MM.1S (cell line): Measurements from ENCODE around the gene SLC38A3.
A peak's percentile ranks its signal among the peaks of the same experiment; 100 is the strongest.

ENCODE experiments used
- DNase-seq: peaks from one replicate; pipeline ENCODE4 v3.0.0-alpha.2; 2015
- H2AFZ ChIP-seq: fragments of 300-600 bp; sonication (generic); 2 replicates; pipeline ENCODE4 v1.6.0; 2016; ENCODE audit warnings: antibody characterized with exemption, low read length
- H3F3A ChIP-seq: fragments of 300-600 bp; sonication (generic); 2 replicates; pipeline ENCODE4 v1.6.1; 2016; ENCODE audit warnings: mild to moderate bottlenecking, antibody characterized with exemption, low read length, moderate library complexity, mixed read lengths; ENCODE audit not compliant: insufficient read depth
- H3K27ac ChIP-seq: fragments of 300-600 bp; sonication (generic); 2 replicates; pipeline ENCODE4 v1.5.1; 2016; ENCODE audit warnings: mild to moderate bottlenecking, low read length
- H3K27me3 ChIP-seq: fragments of 300-600 bp; sonication (generic); replicated peaks from 2 replicates; pipeline ENCODE4 v1.6.0; 2016; ENCODE audit warnings: low read length; ENCODE audit not compliant: insufficient read depth
- H3K36me3 ChIP-seq: fragments of 300-600 bp; sonication (generic); replicated peaks from 2 replicates; pipeline ENCODE4 v1.6.1; 2016; ENCODE audit warnings: mild to moderate bottlenecking, low read length, mixed read lengths; ENCODE audit not compliant: insufficient read depth
- H3K4me1 ChIP-seq: fragments of 300-600 bp; sonication (generic); 2 replicates; pipeline ENCODE4 v1.6.1; 2016; ENCODE audit warnings: low read length, mixed read lengths
- H3K4me2 ChIP-seq: fragments of 300-600 bp; sonication (generic); 2 replicates; pipeline ENCODE4 v1.6.0; 2016; ENCODE audit warnings: low read depth, low read length
- H3K4me3 ChIP-seq: fragments of 300-600 bp; sonication (generic); 2 replicates; pipeline ENCODE4 v1.5.1; 2016; ENCODE audit warnings: low read length, mixed read lengths
- H3K79me2 ChIP-seq: fragments of 300-600 bp; sonication (generic); 2 replicates; pipeline ENCODE4 v1.6.1; 2016; ENCODE audit warnings: mixed run types, low read length, mixed read lengths
- H3K9ac ChIP-seq: fragments of 300-600 bp; sonication (generic); 2 replicates; pipeline ENCODE4 v1.6.1; 2016; ENCODE audit warnings: low read length, mixed read lengths
- H3K9me2 ChIP-seq: fragments of 300-600 bp; sonication (generic); replicated peaks from 2 replicates; pipeline ENCODE4 v1.6.1; 2016; ENCODE audit warnings: mild to moderate bottlenecking, low read length, mixed read lengths; ENCODE audit not compliant: insufficient read depth
- H3K9me3 ChIP-seq: fragments of 300-600 bp; sonication (generic); replicated peaks from 2 replicates; pipeline ENCODE4 v1.6.1; 2016; ENCODE audit warnings: mild to moderate bottlenecking, low read length, mixed read lengths; ENCODE audit not compliant: insufficient read depth
- H4K20me1 ChIP-seq: fragments of 300-600 bp; sonication (generic); 2 replicates; pipeline ENCODE4 v1.6.1; 2016; ENCODE audit warnings: mild to moderate bottlenecking, low read length, moderate library complexity, mixed read lengths; ENCODE audit not compliant: insufficient read depth
- EZH2 ChIP-seq: fragments of 300-600 bp; sonication (generic); optimal IDR thresholded peaks from 2 replicates; pipeline ENCODE3; 2017; ENCODE audit warnings: low read depth, mild to moderate bottlenecking, antibody characterized with exemption, low read length, mixed read lengths
- EZH2phosphoT487 ChIP-seq: fragments of 300-600 bp; sonication (generic); IDR thresholded peaks from 2 replicates; pipeline ENCODE4 v1.6.1; 2018; ENCODE audit warnings: antibody characterized with exemption, low read length
- TF ChIP-seq, protein P1 (sequence below): fragments of 300-600 bp; sonication (generic); IDR thresholded peaks from 2 replicates; pipeline ENCODE4 v1.5.1; 2016; ENCODE audit warnings: antibody characterized with exemption, low read length, mixed read lengths

The SLC38A3 gene

DNA sequence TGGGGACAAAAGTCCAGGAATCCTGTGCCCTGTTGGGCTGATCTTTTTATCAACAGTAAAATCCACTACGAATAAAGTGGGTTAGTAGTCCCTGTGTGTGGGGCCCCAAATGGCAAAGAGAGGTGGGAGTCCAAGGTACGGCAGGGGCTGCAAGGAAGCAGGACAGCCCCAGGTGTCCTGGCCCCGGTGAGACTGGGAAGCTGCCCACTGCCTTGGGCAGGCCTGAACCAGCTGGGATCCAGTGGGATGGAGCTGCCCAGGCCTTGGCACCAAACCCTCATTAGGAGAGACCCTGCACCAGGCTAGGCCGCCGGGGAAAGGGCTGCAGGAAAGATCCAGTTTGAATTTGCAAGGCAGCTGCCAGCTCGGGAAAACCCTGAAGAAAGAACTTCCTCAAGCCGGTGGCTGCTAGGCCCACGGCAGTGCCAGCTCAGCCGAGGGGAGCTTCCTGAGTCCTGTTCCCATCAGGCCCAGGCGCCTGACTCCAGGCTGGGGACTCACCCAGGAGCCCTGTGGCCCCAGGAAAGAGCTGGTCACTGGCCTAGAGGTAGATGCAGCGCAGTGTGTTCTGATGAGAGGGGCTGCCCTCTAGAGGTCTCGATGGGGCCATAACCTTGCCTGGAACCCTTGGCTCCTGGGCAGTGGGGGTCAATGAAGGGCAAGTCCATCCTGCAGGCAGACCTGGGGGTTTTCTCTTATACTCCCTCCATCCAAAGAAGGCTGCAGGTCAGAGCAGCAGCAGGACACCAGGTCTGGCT, 16.5 kb downstream of the SLC38A3 start:
- no peak for TF ChIP-seq EZH2
- TF ChIP-seq, protein P1, sequence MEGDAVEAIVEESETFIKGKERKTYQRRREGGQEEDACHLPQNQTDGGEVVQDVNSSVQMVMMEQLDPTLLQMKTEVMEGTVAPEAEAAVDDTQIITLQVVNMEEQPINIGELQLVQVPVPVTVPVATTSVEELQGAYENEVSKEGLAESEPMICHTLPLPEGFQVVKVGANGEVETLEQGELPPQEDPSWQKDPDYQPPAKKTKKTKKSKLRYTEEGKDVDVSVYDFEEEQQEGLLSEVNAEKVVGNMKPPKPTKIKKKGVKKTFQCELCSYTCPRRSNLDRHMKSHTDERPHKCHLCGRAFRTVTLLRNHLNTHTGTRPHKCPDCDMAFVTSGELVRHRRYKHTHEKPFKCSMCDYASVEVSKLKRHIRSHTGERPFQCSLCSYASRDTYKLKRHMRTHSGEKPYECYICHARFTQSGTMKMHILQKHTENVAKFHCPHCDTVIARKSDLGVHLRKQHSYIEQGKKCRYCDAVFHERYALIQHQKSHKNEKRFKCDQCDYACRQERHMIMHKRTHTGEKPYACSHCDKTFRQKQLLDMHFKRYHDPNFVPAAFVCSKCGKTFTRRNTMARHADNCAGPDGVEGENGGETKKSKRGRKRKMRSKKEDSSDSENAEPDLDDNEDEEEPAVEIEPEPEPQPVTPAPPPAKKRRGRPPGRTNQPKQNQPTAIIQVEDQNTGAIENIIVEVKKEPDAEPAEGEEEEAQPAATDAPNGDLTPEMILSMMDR, result peak; percentile 9; the same call in 1 of the 2 replicates
- no peaks in the 10 kb centered on the region for H3K79me2 ChIP-seq
- no peak overlapping the region for H3K27ac ChIP-seq
- H3K9me3 ChIP-seq, result no peaks in the 10 kb centered on the region
- H3K27me3 ChIP-seq, result peaks cover 61% of the 10 kb centered on the region
- H3K4me3 ChIP-seq, result no peak overlapping the region
- H3K36me3 ChIP-seq, result no peaks in the 10 kb centered on the region
- H2AFZ ChIP-seq, result no peak overlapping the region
- no peak overlapping the region for H3K4me2 ChIP-seq
- H4K20me1 ChIP-seq, result no peaks in the 10 kb centered on the region
- H3K9ac ChIP-seq, result no peak overlapping the region
- no peaks in the 10 kb centered on the region for H3K4me1 ChIP-seq
- no peak for DNase-seq
- H3F3A ChIP-seq, result no peaks in the 10 kb centered on the region
- no peaks in the 10 kb centered on the region for H3K9me2 ChIP-seq

DNA sequence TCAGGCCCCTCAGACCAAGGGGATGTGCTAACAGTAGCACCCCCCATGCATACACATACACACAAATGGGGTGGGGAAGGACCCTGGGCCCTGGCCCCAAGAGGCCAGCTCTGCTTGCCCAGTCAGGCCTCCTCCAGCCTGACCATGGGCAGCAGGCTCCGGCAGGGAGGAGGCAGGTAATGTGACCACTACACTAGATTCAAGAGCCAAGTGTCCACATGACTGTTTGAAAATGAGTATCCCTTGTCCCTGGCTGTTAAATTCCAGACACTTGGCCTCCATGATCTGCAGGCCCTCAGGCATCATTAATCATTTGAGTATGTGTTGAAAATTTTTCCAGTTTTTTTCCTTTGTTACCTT, 17.1 kb downstream of the SLC38A3 start:
- no peaks in the 10 kb centered on the region for H3K79me2 ChIP-seq
- H3K27ac ChIP-seq, result no peak overlapping the region
- no peaks in the 10 kb centered on the region for H3K36me3 ChIP-seq
- no peaks in the 10 kb centered on the region for H3K9me2 ChIP-seq
- peaks cover 5% of the 10 kb centered on the region; the same call in 1 of the 2 replicates for H3F3A ChIP-seq
- TF ChIP-seq EZH2 (no peak), EZH2phosphoT487 (no peak)
- TF ChIP-seq, protein P1, result no peak
- no peak overlapping the region for H3K4me3 ChIP-seq
- no peak overlapping the region for H2AFZ ChIP-seq
- H4K20me1 ChIP-seq, result no peaks in the 10 kb centered on the region
- H3K4me1 ChIP-seq, result 0 out of 2 replicates have a peak, but pooled peaks cover 2% of the 10 kb centered on the region
- H3K27me3 ChIP-seq, result peaks cover 57% of the 10 kb centered on the region
- no peak for DNase-seq
- H3K9me3 ChIP-seq, result no peaks in the 10 kb centered on the region
- no peak overlapping the region for H3K9ac ChIP-seq
- H3K4me2 ChIP-seq, result no peak overlapping the region

DNA sequence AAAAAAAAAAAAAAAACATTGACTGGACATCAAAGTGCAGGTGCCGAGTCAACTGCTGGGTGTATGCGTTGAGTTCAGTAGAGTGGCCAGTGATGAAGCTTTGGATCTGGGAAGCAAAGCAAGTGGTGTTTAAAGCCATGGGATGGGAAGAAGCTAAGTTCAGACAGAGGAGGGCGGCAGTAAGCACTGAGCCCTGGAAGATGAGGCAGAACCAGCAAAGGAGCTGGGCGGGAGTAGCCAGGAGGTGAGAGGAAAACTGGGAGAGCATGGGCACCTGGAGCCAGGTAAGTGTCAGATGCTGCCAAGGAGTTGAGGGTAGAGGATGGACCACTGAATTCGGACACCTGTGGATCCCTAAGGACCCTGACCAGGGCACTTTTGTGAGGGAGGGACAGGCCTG, 19.6 kb downstream of the SLC38A3 start:
- H3K4me2 ChIP-seq, result no peak overlapping the region
- H3F3A ChIP-seq, result peaks cover 5% of the 10 kb centered on the region; the same call in 1 of the 2 replicates
- no peak overlapping the region for H3K9ac ChIP-seq
- no peak for DNase-seq
- no peaks in the 10 kb centered on the region for H4K20me1 ChIP-seq
- H2AFZ ChIP-seq, result no peak overlapping the region
- H3K36me3 ChIP-seq, result no peaks in the 10 kb centered on the region
- H3K9me2 ChIP-seq, result no peaks in the 10 kb centered on the region
- 0 out of 2 replicates have a peak, but pooled peaks cover 9% of the 10 kb centered on the region for H3K79me2 ChIP-seq
- H3K9me3 ChIP-seq, result no peaks in the 10 kb centered on the region
- H3K4me3 ChIP-seq, result no peak overlapping the region
- no peak for TF ChIP-seq EZH2
- no peak for TF ChIP-seq EZH2phosphoT487
- TF ChIP-seq, protein P1, result no peak
- peaks cover 32% of the 10 kb centered on the region for H3K27me3 ChIP-seq
- no peak overlapping the region for H3K27ac ChIP-seq
- peaks cover 8% of the 10 kb centered on the region for H3K4me1 ChIP-seq
